Astrocyte of the spinal cord (primary cell): ENCODE results near the gene SHANK2.

Experiments used
- DNase-seq: peaks from one replicate; pipeline ENCODE4 v3.0.0; 2011; ENCODE audit warnings: low read depth, low spot score
- H3K4me3 ChIP-seq: 2 replicates; pipeline ENCODE4 v1.5.1; 2011; ENCODE audit warnings: low read depth, mild to moderate bottlenecking, low read length, moderate library complexity
- CTCF ChIP-seq: IDR thresholded peaks from 2 replicates; pipeline ENCODE4 v1.5.1; 2012; ENCODE audit warnings: low read depth, mild to moderate bottlenecking, low read length, inconsistent platforms
- in situ Hi-C: cut with HindIII; loops from 2 replicates; pipeline ENCODE4 v1.10.0; 2017; ENCODE audit warnings: low sequenced_read_pairs

The SHANK2 gene

GRCh38 chr11:71268706-71269321 is 16.4 kb upstream of the SHANK2 start:
- DNase-seq: no peak
- in situ Hi-C loops: no loop called here
- H3K4me3 ChIP-seq: no peak overlapping the region
- no peak for TF ChIP-seq CTCF

GRCh38 chr11:71267807-71268421 is 15.5 kb upstream of the SHANK2 start:
- no peak for TF ChIP-seq CTCF
- in situ Hi-C loops: no loop called here

GRCh38 chr11:71266114-71266833 is 13.9 kb upstream of the SHANK2 start:
- in situ Hi-C loops: no loop called here
- DNase-seq: no peak
- H3K4me3 ChIP-seq: no peak overlapping the region
- no peak for TF ChIP-seq CTCF

More at GRCh38 chr11:71267807-71268421, 15.5 kb upstream of the SHANK2 start:
- DNase-seq: no peak
- H3K4me3 ChIP-seq: no peak overlapping the region

- in situ Hi-C loops: no loop called here
- no peak for DNase-seq
These were observed 13.2 kb upstream of the SHANK2 start for GRCh38 chr11:71265559-71266092.

GRCh38 chr11:71263386-71263785 is 11.0 kb upstream of the SHANK2 start:
- in situ Hi-C loops: no loop called here
- no peak for DNase-seq
- no peak overlapping the region for H3K4me3 ChIP-seq
- TF ChIP-seq CTCF: no peak

More at GRCh38 chr11:71265559-71266092, 13.2 kb upstream of the SHANK2 start:
- TF ChIP-seq CTCF: no peak
- no peak overlapping the region for H3K4me3 ChIP-seq

- DNase-seq: no peak
- no peak for TF ChIP-seq CTCF
- in situ Hi-C loops: no loop called here
- no peak overlapping the region for H3K4me3 ChIP-seq
These were observed 3.6 kb upstream of the SHANK2 start for GRCh38 chr11:71255800-71256479.
